GM21390 (cell line): Measurements from ENCODE around the gene OXT.

Experiments
- ATAC-seq: cut with Tn5 transposase; IDR thresholded peaks from one replicate; pipeline ENCODE4 v1.9.1; 2021; ENCODE audit not compliant: unreplicated experiment

Gene OXT

DNA sequence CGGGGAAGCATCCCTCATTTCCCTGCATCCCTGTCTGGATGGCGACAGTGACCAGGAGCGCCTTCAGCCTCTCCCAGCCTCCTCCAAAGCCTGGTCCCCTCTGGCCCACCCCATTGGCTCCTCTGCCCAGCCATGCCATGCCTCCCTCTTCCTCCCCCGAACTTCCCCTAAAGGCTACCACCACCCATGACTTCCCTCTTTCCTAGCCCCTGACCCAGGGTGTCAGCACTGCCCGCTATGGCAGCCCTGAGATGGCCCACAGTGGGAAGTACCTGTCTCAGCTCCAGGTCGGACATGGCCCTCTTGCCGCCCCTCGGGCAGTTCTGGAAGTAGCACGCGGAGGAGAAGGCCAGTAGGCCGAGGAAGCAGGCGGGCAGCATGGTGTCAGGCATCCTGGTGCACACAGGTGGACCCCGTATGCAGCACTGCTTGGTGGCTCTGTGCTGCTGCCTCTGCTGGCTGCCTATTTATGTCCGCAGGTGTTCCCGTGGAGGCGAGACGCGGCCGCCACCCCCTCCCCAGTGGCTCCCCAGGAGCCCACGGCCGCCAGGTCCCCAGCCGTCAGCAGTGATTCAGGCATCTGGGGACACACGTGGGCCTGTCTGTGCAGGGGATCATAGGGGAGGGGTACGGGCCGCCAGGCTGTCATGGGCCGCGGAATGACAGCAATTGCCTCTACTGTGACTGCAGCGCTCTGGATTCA, 13.0 kb downstream of the OXT start, which contains the start of gene AVP:
Gene AVP (minus strand): TSS at position 442 of the 703 bp plus-strand sequence. CDS start 50 bp downstream, at position 392.
- ATAC-seq, result no peak

DNA sequence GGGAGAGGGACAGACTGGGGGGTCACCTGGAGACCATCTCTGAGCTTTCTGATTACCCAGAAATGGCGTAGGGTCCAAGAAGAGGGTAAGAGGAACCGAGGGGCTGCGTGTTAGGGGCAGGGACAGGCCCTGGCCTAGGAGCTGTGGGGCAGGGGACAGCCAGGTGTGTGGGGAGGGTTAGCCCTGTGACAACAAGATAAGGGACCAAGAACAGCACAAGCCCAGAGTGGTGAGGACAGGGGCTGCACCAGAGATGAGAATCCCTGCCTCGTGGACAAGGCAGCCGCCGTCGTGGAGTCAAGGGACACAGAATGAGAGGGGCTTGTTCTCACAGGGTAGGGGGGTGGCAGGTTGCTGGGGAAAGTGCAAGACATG, 13.6 kb downstream of the OXT start:
- no peak for ATAC-seq

DNA sequence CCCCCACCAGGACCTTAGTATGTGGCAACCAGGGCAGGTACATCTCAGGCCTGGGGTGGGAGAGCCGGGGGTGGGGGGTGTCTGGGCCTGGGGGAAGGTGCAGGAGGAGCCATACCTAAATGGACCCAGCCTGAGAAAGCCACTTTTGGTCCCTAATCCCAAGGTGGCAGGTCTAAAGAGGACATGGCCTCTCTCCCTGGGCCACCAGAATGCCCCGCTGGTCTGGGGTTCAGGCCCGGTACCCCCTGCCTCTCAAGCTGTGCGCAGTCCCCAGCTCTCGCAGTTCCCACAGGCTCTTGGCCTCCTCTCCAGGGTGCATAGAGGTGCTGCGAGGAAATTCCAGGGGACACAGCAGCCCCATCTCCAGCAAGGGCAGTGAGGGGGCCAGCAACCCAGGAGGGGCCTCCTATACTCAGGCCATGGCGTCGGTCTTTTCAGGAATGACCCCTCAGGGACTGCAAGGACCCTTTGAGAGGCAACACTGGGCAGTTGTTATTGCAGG, 14.2 kb downstream of the OXT start:
- ATAC-seq, result no peak

- ATAC-seq, result no peak
Measured at GRCh38 chr20:3088031-3088430, 16.6 kb downstream of the OXT start.

DNA sequence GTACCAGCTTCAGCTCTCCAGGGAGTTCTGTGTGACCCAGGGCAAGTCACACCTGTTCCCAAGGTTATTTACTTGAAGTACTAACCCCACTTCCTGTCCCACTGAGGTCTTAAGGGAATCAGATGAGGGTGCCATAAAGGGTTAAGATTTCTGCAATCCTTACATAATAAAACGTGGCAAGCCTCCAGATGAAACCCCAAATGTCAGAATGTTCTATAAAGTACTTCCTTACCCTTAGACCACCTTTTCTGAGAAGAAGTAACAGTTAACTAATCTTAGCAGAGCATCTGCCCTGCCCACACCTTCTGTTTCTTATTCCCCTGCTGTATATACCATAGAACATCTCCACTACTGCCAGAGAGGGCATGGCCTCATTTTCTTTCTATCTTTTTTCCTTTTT, 19.1 kb downstream of the OXT start:
- ATAC-seq, result no peak

DNA sequence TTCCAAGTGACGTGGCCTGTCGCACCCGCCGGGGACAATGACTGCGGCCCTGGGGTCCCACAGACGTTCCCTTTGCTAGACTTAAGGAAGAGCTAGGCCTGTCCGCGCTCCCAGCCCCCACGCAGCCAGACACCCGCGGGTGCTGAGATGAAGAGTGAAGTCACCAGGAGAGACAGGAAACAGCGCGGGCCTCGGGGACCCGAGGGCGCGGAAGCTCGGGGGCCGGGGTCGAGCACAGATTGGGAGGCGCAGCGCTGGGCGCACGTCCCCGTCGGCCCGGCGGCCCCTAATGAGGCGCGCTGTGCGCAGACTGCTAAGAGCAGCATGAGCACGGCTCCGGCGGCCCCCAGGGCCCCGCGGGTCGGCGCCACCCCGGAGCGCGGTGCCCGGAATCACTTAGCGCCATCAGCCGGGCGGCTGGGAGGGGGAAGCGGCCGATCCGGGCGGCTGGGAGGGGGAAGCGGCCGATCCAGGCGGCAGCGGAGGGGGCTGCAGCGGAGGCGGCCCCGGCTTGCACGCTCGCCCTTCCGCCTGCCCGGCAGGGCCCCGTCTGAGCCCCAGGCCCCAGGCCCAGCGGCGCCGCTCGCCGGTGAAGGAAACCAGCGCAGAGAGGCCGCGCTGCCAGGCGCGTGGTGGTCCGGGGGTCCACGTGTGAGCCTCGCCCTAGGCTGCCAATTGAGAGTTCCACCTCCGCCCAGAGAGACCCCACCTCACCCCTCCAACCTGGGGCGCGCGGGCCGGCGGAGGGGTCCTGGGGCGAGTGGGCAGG, 21.4 kb downstream of the OXT start:
- no peak for ATAC-seq

- ATAC-seq, result no peak
Measured at GRCh38 chr20:3093861-3094361, 22.5 kb downstream of the OXT start.

- no peak for ATAC-seq
Measured at GRCh38 chr20:3094848-3095629, 23.6 kb downstream of the OXT start.

GRCh38 chr20:3100480-3100879, 29.1 kb downstream of the OXT start:
- no peak for ATAC-seq

GRCh38 chr20:3101251-3101650, 29.8 kb downstream of the OXT start:
- no peak for ATAC-seq

DNA sequence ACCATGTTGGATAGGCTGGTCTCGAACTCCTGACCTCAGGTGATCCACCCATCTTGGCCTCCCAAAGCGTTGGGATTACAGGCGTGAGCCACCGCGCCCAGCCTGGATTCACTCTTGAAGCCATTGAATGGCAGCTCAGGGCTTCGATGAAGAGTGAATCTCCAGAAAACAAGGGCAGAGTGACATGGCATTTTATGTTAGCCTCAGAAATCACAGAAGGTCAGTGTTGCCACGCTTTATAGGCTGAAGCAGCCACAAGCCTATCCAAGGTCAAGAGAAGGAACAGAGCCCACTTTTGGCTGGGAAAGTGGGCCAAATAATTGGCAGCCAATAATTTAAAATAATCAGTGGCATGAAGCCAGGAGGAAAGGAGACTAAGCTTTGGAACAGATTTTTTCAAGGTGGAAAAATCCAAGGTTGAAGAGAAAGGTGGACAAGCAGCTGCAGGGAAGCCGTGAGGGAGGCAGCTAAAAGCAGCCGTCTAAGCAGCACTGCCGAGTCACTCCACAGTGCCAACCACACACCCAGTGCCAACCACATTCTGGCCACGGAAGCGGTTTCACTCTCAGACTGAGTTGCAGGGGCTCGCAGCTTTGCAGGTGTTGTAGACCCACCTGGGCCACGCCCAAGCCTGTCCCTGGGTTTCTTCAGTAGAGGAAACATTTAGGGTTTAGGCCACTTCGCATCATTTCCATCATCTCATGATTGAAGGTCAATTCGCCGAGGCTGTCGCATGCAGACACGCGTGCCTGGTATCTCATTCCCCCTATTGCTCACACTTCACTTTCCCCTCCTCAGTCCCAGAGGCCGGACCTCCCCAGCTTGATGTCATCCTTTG, 30.5 kb downstream of the OXT start:
- no peak for ATAC-seq

DNA sequence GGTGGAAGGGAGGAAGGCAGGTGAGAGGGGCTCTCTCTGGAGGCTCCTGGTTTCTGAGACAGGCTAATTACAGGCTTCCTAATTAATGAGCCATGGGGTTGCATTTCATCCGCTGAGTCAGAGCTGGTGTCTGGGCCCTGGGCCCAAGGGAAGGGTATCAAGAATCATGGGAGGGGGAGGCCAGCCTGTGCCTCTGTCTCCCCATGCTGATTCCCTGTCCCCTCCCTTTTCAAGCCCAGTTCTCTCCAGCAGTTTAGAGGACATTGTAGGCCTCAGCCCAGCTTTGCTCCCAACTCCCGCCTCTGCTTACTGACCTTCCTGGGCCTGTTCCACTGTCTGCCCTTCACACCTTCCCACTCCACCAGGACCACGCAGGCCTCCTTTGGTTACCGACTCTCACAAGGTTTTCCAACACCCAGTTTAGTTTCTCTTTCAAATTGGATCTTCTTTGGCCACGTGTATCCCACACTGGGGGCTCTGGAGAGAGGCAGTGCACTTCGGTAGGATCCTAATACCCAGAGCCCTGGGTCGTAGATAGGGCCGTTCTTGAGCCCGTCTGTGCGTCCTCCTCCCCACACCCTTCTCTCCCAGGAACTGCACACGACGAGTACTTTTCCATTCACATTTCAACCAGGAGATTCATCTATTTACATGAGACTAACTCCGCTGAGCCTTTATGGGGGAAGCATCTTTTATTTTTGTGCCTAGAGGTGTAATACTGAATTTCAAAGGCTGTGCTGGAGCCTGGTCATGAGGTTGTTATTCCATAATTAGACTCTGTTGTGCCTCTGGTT, 31.4 kb downstream of the OXT start:
- no peak for ATAC-seq

GRCh38 chr20:3103369-3104032, 32.1 kb downstream of the OXT start:
- ATAC-seq, result no peak

DNA sequence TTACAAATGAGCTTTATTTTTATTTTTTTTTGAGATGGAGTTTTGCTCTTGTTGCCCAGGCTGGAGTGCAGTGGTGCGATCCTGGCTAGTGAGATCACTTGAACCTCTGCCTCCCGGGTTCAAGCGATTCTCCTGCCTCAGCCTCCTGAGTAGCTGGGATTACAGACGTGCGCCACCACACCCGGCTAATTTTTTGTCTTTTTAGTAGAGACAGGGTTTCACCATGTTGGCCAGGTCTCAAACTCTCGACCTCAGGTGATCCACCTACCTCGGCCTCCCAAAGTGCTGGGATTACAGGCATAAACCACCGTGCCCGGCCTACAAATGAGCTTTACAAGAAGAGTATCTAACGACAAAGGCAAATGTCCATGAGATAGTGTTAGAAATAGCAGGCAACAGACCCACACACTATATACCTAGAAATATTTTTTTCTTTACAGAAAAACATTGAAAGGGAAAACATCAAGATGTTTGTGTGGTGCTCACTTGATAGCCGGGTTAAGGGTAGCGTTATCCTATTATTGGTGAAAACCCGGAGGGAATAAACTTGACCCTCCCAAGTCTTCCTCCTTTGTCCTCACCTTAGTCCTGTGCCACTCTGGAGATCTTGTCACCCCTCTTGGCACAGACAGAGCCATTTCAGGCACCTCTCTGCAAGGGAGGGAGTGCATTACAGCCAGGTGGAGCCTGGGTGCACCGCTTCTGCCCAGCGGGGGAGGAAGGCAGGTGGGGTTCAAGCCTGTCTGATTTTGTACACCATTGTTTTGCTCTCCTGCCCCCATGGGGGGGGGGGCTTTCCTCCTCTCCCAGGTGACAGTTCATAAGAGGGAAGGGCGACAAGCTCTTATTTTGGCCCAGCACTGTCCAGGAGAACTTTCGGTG, 34.1 kb downstream of the OXT start:
- ATAC-seq, result no peak

- ATAC-seq, result no peak
Measured at GRCh38 chr20:3106185-3106584, 34.8 kb downstream of the OXT start.

GRCh38 chr20:3106658-3107463, 35.4 kb downstream of the OXT start:
- no peak for ATAC-seq

GRCh38 chr20:3107464-3108025, 36.1 kb downstream of the OXT start:
- no peak for ATAC-seq
